Measurements from ENCODE around the gene FASTKD1.
"Not testable (repeated sequence)": the region's sequence is repeated elsewhere in the genome, so short reads cannot be mapped to it uniquely, and the experiment has no call there.

The FASTKD1 gene

DNA sequence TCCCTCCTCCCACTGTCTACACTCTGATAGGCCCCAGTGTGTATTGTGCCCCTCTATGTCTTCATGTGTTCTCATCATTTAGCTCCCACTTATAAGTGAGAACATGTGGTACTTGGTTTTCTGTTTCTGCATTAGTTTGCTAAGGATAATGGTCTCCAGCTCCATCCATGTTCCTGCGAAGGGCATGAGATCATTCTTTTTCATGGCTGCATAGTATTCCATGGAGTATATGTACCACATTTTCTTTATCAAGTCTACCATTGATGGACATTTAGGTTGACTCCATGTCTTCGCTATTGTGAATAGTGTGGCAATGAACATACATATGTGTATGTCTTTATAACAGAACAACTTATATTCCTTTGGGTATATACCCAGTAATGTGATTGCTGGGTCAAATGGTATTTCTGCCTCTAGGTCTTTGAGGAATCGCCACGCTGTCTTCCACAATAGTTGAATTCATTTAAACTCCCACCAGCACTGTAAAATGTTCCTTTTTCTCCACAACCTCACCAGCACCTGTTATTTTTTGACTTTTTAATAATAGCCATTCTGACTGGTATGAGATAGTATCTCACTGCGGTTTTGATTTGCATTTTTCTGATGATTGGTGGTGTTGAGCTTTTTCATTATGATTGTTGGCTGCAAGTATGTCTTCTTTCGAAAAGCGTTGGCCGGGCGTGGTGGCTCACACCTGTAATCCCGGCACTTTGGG lies 9.0 kb upstream of the FASTKD1 start:
- peaks cover 10% of the 10 kb centered on the region for H3K4me1 Mint-ChIP-seq
- H3K27me3 Mint-ChIP-seq; H3K36me3 Mint-ChIP-seq; H3K4me3 Mint-ChIP-seq; DNase-seq (ENCODE audit: low spot score in 2 of 2); ATAC-seq (ENCODE audit: low read depth); H3K9me3 Mint-ChIP-seq: not testable (repeated sequence)
- H3K27ac Mint-ChIP-seq, result peak overlapping the region; percentile 50

GRCh38 chr2:169579044-169579443 lies 5.4 kb upstream of the FASTKD1 start:
- ATAC-seq (ENCODE audit: low read depth) (no peak), DNase-seq (ENCODE audit: low spot score in 2 of 2) (no peak)
- Mint-ChIP-seq H3K27ac (no peak overlapping the region), H3K36me3 (no peaks in the 10 kb centered on the region), H3K4me3 (no peak overlapping the region), H3K4me1 (peaks cover 2% of the 10 kb centered on the region), H3K27me3 (no peaks in the 10 kb centered on the region), H3K9me3 (peaks cover 1% of the 10 kb centered on the region)

DNA sequence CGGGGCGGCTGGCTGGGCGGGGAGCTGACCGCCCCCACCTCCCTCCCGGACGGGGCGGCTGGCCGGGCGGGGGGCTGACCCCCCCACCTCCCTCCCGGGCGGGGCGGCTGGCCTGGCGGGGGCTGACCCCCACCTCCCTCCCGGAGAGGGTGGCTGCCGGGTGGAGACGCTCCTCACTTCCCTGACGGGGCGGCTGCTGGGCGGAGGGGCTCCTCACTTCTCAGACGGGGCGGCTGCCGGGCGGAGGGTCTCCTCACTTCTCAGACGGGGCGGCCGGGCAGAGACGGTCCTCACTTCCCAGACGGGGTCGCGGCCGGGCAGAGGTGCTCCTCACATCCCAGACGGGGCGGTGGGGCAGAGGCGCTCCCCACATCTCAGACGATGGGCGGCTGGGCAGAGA lies 1.6 kb upstream of the FASTKD1 start:
- H3K4me1 Mint-ChIP-seq, result peaks cover 13% of the 10 kb centered on the region
- H3K27me3 Mint-ChIP-seq; DNase-seq (ENCODE audit: low spot score in 2 of 2): not testable (repeated sequence)

GRCh38 chr2:169574539-169574938 lies 874 bp upstream of the FASTKD1 start:
- not testable (repeated sequence) for H3K36me3 Mint-ChIP-seq; DNase-seq (ENCODE audit: low spot score in 2 of 2); ATAC-seq (ENCODE audit: low read depth); H3K27me3 Mint-ChIP-seq; H3K27ac Mint-ChIP-seq; H3K9me3 Mint-ChIP-seq
- peaks cover 18% of the 10 kb centered on the region for H3K4me1 Mint-ChIP-seq
- H3K4me3 Mint-ChIP-seq, result peak overlapping the region; percentile 50

More for the DNA sequence above, 1.6 kb upstream of the FASTKD1 start:
- H3K36me3 Mint-ChIP-seq; ATAC-seq (ENCODE audit: low read depth); H3K4me3 Mint-ChIP-seq; H3K27ac Mint-ChIP-seq; H3K9me3 Mint-ChIP-seq: not testable (repeated sequence)

GRCh38 chr2:169573974-169574299 lies 272 bp upstream of the FASTKD1 start:
- Mint-ChIP-seq H3K27me3 (no peaks in the 10 kb centered on the region), H3K4me3 (peak overlapping the region; percentile 95), H3K27ac (peak overlapping the region; percentile 90), H3K9me3 (no peaks in the 10 kb centered on the region), H3K4me1 (peaks cover 18% of the 10 kb centered on the region), H3K36me3 (peaks cover 7% of the 10 kb centered on the region)
- DNase-seq (ENCODE audit: low spot score in 2 of 2) (no peak), ATAC-seq (ENCODE audit: low read depth) (no peak)

GRCh38 chr2:169572821-169573159 lies 875 bp downstream of the FASTKD1 start:
- peak overlapping the region; percentile 90 for H3K27ac Mint-ChIP-seq
- H3K36me3 Mint-ChIP-seq, result peaks cover 7% of the 10 kb centered on the region
- peaks cover 18% of the 10 kb centered on the region for H3K4me1 Mint-ChIP-seq
- H3K27me3 Mint-ChIP-seq, result no peaks in the 10 kb centered on the region
- ATAC-seq (ENCODE audit: low read depth), result no peak
- H3K9me3 Mint-ChIP-seq, result no peaks in the 10 kb centered on the region
- peak overlapping the region; percentile 95 for H3K4me3 Mint-ChIP-seq
- no peak for DNase-seq (ENCODE audit: low spot score in 2 of 2)

DNA sequence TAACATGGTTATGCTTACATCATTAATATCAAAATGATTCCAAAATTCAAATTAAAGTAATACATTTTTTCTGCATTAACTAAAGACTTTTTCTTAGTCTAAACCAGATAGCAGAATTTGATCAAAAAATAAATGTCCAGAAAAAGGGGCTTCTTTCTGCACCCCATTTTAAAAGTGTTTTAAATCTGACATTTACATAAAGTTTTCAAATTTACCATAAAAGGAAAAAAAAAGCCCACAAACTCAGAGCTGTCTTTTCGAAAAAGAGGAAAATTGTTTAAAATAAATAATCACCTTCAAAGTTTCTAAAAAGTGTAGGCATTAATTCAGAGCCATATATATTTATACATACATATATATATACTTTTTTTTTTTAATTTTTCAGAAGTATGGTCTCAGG lies 1.5 kb downstream of the FASTKD1 start:
- no peak for DNase-seq (ENCODE audit: low spot score in 2 of 2)
- peaks cover 9% of the 10 kb centered on the region for H3K36me3 Mint-ChIP-seq

GRCh38 chr2:169571571-169571970 lies 2.1 kb downstream of the FASTKD1 start:
- peaks cover 18% of the 10 kb centered on the region for H3K4me1 Mint-ChIP-seq
- DNase-seq (ENCODE audit: low spot score in 2 of 2) (no peak), ATAC-seq (ENCODE audit: low read depth) (no peak)
- no peak overlapping the region for H3K27ac Mint-ChIP-seq
- H3K9me3 Mint-ChIP-seq, result no peaks in the 10 kb centered on the region
- H3K27me3 Mint-ChIP-seq, result no peaks in the 10 kb centered on the region
- peaks cover 9% of the 10 kb centered on the region for H3K36me3 Mint-ChIP-seq
- no peak overlapping the region for H3K4me3 Mint-ChIP-seq

More for the DNA sequence above, 1.5 kb downstream of the FASTKD1 start:
- Mint-ChIP-seq H3K4me1 (peaks cover 18% of the 10 kb centered on the region), H3K27me3 (no peaks in the 10 kb centered on the region), H3K9me3 (no peaks in the 10 kb centered on the region), H3K4me3 (no peak overlapping the region), H3K27ac (no peak overlapping the region)
- no peak for ATAC-seq (ENCODE audit: low read depth)

- not testable (repeated sequence) for DNase-seq (ENCODE audit: low spot score in 2 of 2); ATAC-seq (ENCODE audit: low read depth); H3K4me3 Mint-ChIP-seq; H3K27ac Mint-ChIP-seq; H3K9me3 Mint-ChIP-seq; H3K27me3 Mint-ChIP-seq; H3K36me3 Mint-ChIP-seq
- peaks cover 18% of the 10 kb centered on the region for H3K4me1 Mint-ChIP-seq
Observed at GRCh38 chr2:169570752-169571151, 2.9 kb downstream of the FASTKD1 start.

DNA sequence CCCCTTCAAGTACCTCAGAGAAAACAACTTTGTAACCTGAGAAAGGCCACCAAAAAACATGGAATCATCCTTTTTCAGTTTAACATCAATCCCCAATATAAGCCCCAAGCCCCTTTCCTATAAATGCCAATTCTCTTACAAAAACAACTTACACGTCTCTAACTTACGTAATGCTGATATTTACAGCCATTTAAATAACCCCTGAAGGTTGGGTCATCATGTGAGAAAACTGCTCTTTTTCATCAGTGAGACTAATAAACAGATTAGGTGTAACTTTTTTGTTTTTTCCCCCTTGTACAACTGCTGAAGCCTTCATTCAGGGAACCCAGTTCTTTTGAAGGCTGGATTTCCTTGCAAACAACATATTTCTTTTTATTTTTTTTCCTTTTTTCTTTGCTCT lies 3.7 kb downstream of the FASTKD1 start:
- peaks cover 9% of the 10 kb centered on the region for H3K36me3 Mint-ChIP-seq
- H3K4me1 Mint-ChIP-seq, result peaks cover 18% of the 10 kb centered on the region
- ATAC-seq (ENCODE audit: low read depth), result no peak
- H3K27me3 Mint-ChIP-seq, result no peaks in the 10 kb centered on the region
- no peaks in the 10 kb centered on the region for H3K9me3 Mint-ChIP-seq
- DNase-seq (ENCODE audit: low spot score in 2 of 2), result no peak
- H3K4me3 Mint-ChIP-seq, result no peak overlapping the region
- no peak overlapping the region for H3K27ac Mint-ChIP-seq

DNA sequence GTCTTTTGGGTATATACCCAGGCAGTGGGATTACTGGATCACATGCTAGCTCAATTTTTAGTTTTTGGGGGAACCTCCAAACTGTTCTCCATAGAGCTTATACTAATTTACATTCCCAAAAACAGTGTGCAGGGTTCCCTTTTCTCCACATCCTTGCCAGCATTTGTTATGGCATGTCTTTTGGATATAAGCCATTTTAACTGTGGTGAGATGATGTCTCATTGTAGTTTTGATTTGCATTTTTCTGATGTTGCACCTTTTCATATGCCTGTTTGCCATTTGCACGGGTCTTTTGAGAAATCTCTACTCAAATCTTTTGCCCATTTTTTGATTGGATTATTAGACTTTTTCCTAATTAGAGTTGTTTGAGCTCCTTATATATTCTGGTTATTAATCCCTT lies 8.0 kb downstream of the FASTKD1 start:
- DNase-seq (ENCODE audit: low spot score in 2 of 2) (no peak), ATAC-seq (ENCODE audit: low read depth) (no peak)
- no peaks in the 10 kb centered on the region for H3K27me3 Mint-ChIP-seq
- peaks cover 13% of the 10 kb centered on the region for H3K36me3 Mint-ChIP-seq
- no peak overlapping the region for H3K27ac Mint-ChIP-seq
- H3K9me3 Mint-ChIP-seq, result no peaks in the 10 kb centered on the region
- peaks cover 6% of the 10 kb centered on the region for H3K4me1 Mint-ChIP-seq
- H3K4me3 Mint-ChIP-seq, result no peak overlapping the region

DNA sequence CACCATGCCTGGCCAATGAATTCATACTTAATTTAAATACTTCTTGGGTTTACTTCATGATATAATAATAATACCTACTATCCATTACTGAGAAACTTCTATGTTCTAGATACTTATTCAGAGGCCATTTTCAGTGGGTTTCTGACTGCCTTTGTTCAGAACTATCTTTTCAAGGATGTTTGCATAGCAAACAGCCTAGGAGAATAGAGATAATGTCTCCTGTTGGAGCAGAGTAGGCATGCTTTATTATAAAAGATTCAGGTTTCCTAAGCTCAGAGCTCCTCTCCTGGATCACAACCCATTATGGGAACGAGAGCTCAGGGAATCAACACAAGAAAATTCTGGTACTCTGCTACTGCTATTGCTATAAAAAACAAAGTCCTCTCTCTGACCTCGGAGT lies 11.1 kb downstream of the FASTKD1 start:
- Mint-ChIP-seq H3K36me3 (peaks cover 10% of the 10 kb centered on the region), H3K27ac (no peak overlapping the region), H3K9me3 (no peaks in the 10 kb centered on the region), H3K27me3 (no peaks in the 10 kb centered on the region), H3K4me3 (no peak overlapping the region), H3K4me1 (no peaks in the 10 kb centered on the region)
- no peak for ATAC-seq (ENCODE audit: low read depth)
- DNase-seq (ENCODE audit: low spot score in 2 of 2), result no peak

- not testable (repeated sequence) for H3K27ac Mint-ChIP-seq; DNase-seq (ENCODE audit: low spot score in 2 of 2); H3K4me1 Mint-ChIP-seq; H3K9me3 Mint-ChIP-seq; ATAC-seq (ENCODE audit: low read depth); H3K36me3 Mint-ChIP-seq; H3K4me3 Mint-ChIP-seq; H3K27me3 Mint-ChIP-seq
Observed at GRCh38 chr2:169562084-169562483, 11.6 kb downstream of the FASTKD1 start.

DNA sequence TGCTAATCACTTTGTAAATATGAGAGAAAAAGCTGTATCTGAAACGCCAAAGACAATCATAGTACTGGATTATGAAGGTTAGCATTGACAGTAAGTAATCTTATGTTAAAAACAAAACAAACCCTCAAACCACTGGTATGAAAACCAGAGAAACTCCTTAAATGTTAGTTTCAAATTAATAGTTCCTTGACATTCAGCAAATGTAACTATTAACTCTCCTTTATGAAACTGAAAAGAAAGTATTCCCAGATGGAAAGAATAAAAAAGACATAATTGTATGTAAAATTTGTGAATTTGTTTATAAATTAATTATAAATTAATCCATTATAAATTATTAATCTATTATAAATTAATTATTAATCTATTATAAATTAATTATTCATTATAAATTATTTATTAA lies 12.3 kb downstream of the FASTKD1 start:
- H3K4me1 Mint-ChIP-seq, result no peaks in the 10 kb centered on the region
- H3K27me3 Mint-ChIP-seq, result no peaks in the 10 kb centered on the region
- H3K36me3 Mint-ChIP-seq, result peaks cover 10% of the 10 kb centered on the region
- ATAC-seq (ENCODE audit: low read depth) (no peak), DNase-seq (ENCODE audit: low spot score in 2 of 2) (no peak)
- H3K9me3 Mint-ChIP-seq, result no peaks in the 10 kb centered on the region
- H3K27ac Mint-ChIP-seq, result no peak overlapping the region
- no peak overlapping the region for H3K4me3 Mint-ChIP-seq

DNA sequence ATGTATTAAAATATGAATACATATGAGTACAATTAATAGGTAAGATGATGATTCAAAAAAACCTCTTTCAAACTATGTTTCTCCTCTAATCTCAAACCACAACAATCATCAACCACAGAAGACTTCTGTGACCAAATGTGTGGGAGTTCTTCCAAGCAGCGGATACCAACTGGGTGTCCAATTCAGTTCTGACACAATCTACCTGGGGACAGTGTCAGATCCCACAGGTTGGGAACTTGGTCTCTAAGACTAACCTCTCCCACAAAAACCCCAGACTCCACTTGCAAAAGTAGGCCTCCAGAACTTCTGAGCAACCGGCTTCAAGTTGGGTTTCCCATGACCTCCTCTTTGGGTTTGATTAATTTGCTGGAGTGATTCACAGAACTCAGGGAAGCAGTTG lies 26.9 kb downstream of the FASTKD1 start:
- Mint-ChIP-seq H3K9me3 (no peaks in the 10 kb centered on the region), H3K4me3 (no peak overlapping the region), H3K36me3 (peaks cover 13% of the 10 kb centered on the region), H3K27ac (no peak overlapping the region), H3K27me3 (no peaks in the 10 kb centered on the region), H3K4me1 (no peaks in the 10 kb centered on the region)
- ATAC-seq (ENCODE audit: low read depth) (no peak), DNase-seq (ENCODE audit: low spot score in 2 of 2) (no peak)
